PC-3 (cell line): ENCODE data around the gene HOXB9.

Experiments used
- CTCF ChIP-seq: fragments of 300-600 bp; sonication (generic); conservative IDR thresholded peaks from 2 replicates; pipeline ENCODE4 v1.5.1; 2017; ENCODE audit warnings: antibody characterized with exemption, low read depth, mild to moderate bottlenecking, low read length
- EZH2 ChIP-seq: fragments of 300-600 bp; sonication (generic); IDR thresholded peaks from one replicate; pipeline ENCODE4 v1.6.1; 2017; ENCODE audit warnings: antibody characterized with exemption, mild to moderate bottlenecking, low read length; ENCODE audit not compliant: unreplicated experiment
- EZH2phosphoT487 ChIP-seq: fragments of 300-600 bp; sonication (generic); IDR thresholded peaks from 2 replicates; pipeline ENCODE4 v1.6.1; 2018; ENCODE audit warnings: mild to moderate bottlenecking, antibody characterized with exemption, low read length, borderline replicate concordance

- TF ChIP-seq CTCF: no peak
- TF ChIP-seq EZH2: no peak
- no peak for TF ChIP-seq EZH2phosphoT487
These were observed 51.6 kb downstream of the HOXB9 start for GRCh38 chr17:48574505-48575065.
